ENCODE measurements around the gene CPLX3. TPM values are rescaled to one million over a fixed set of nuclear protein-coding genes. Genes with fewer than 3 reads are reported as not detected.

Gene CPLX3
- total and polyA plus RNA-seq, 2 of the 8 experiments (the other 6 are each of a cell fraction or from before 2014, with no cell fraction given), result 0.17 TPM; not detected in 1

- H3K23me2 ChIP-seq (ENCODE audit: low read depth, low read length), result no peaks in the 10 kb centered on the region
- H3K4me2 ChIP-seq (ENCODE audit: insufficient read depth in 1 of 2, low read depth in 2 of 2, low read length in 2 of 2), result no peak overlapping the region; a peak in 1 of 4 replicates
- H3K27ac ChIP-seq (ENCODE audit: low read depth, low read length), result no peak overlapping the region
- peaks cover 2 to 14% of the 10 kb centered on the region in 2 experiments for H4K20me1 ChIP-seq (replicated peaks in 1 of 2; ENCODE audit: control insufficient read depth in 1 of 2, insufficient read depth in 2 of 2, low read length in 2 of 2)
- H3K27me3 ChIP-seq (replicated peaks in 1 of 4; ENCODE audit: control insufficient read depth in 3 of 4, extremely low read depth in 1 of 4, insufficient read depth in 3 of 4, low read length in 3 of 4), result no peaks in the 10 kb centered on the region
- no peak overlapping the region for H2AFZ ChIP-seq (ENCODE audit: low read length)
- no peak overlapping the region for H2BK120ac ChIP-seq (replicated peaks; ENCODE audit: low read depth, low read length)
- peak overlapping the region; percentile 50; the same call in 1 of the 2 replicates for H2BK5ac ChIP-seq (ENCODE audit: low read depth, low read length)
- H2AK5ac ChIP-seq (ENCODE audit: low read depth, low read length), result no peak overlapping the region
- H4K91ac ChIP-seq (replicated peaks; ENCODE audit: insufficient read length, low read length), result peak overlapping the region; percentile 81
- H3K9me3 ChIP-seq (ENCODE audit: insufficient read depth in 2 of 2, low read depth in 1 of 2, low read length in 1 of 2), result no peaks in the 10 kb centered on the region
- H2BK12ac ChIP-seq (ENCODE audit: low read depth, low read length), result no peak overlapping the region
- no peak overlapping the region for H3K4ac ChIP-seq (replicated peaks; ENCODE audit: insufficient read length, low read depth, low read length)
- no peak for FAIRE-seq
- DNase-seq (ENCODE audit: low read depth in 1 of 2, low spot score in 2 of 2), result peak; percentile 34 to 96
- no peak overlapping the region for H3K4me3 ChIP-seq (ENCODE audit: extremely low read depth in 1 of 4, insufficient read depth in 2 of 4, low read depth in 3 of 4, low read length in 4 of 4)
- no peaks in the 10 kb centered on the region for H3K79me2 ChIP-seq (ENCODE audit: control insufficient read depth in 1 of 2, insufficient read depth in 2 of 2, low read length in 2 of 2)
- CTCF ChIA-PET (ENCODE audit: partially characterized antibody), result interaction anchor here (0.6 to 53.7 kb wide), 41 partner anchors 9 to 551 kb away, joined by 3 to 1439 read pairs (median 5); partner anchors contain the start of genes CLK3, CPLX3, CSK and CYP1A2
- POLR2A ChIA-PET (ENCODE audit: partially characterized antibody), result interaction anchor here (0.7 to 3.6 kb wide), 7 partner anchors 9 to 126 kb away, joined by 3 to 20 read pairs (median 3); partner anchors contain the start of gene MPI
- no peak overlapping the region for H3K56ac ChIP-seq (replicated peaks; ENCODE audit: insufficient read length, low read depth, low read length)
- peaks cover 0 to 5% (median 2%) of the 10 kb centered on the region in 4 experiments; a peak in 3 of 7 replicates for H3K4me1 ChIP-seq (replicated peaks in 1 of 4; ENCODE audit: control insufficient read depth in 3 of 4, insufficient read depth in 4 of 4, low read length in 3 of 4)
- H3K14ac ChIP-seq (ENCODE audit: insufficient read length), result no peak overlapping the region
- H3K23ac ChIP-seq (ENCODE audit: insufficient read length), result no peak overlapping the region
- H3K18ac ChIP-seq (ENCODE audit: extremely low read depth, low read length), result no peak overlapping the region; the same call in 1 of the 2 replicates
- no peak overlapping the region; the same call in 1 of the 2 replicates for H4K8ac ChIP-seq (ENCODE audit: extremely low read depth, insufficient read depth, low read length)
- H2BK20ac ChIP-seq (ENCODE audit: low read length), result no peak overlapping the region
- no peak overlapping the region for H3K9ac ChIP-seq (replicated peaks in 1 of 4; ENCODE audit: extremely low read depth in 1 of 4, low read depth in 3 of 4, low read length in 3 of 4)
- H4K5ac ChIP-seq (ENCODE audit: insufficient read length, low read depth, low read length), result peak overlapping the region; percentile 9
- 0 out of 2 replicates have a peak, but pooled peaks cover 2% of the 10 kb centered on the region for H3K79me1 ChIP-seq (ENCODE audit: low read depth, low read length)
- H2BK15ac ChIP-seq (ENCODE audit: low read length), result no peak overlapping the region
- WGBS, 2 experiments (ENCODE audit: extremely low coverage in 1 of 2, insufficient coverage in 1 of 2, insufficient read length in 1 of 2, insufficient replicate concordance in 2 of 2, low coverage in 1 of 2, low lambda C conversion rate in 2 of 2, missing lambda C conversion rate in 1 of 2), result 59% methylated on average over 18 of the region's 18 CpGs; no CpG with 5 or more reads in 1 of the 2 experiments
- H3K36me3 ChIP-seq (ENCODE audit: control insufficient read depth in 2 of 4, insufficient read depth in 4 of 4, low read length in 3 of 4), result peaks cover 0 to 14% (median 0%) of the 10 kb centered on the region in 4 experiments; a peak in 1 of 8 replicates
- no peak for TF ChIP-seq SRF (IDR thresholded peaks at IDR 0.05; ENCODE audit: low read depth, low read length)
- no peak for TF ChIP-seq TAF1 (IDR thresholded peaks at IDR 0.05; ENCODE audit: low read depth, low read length)
- TF ChIP-seq ATF3 (IDR thresholded peaks at IDR 0.05; ENCODE audit: insufficient read depth, low read depth, low read length), result no peak
- no peak for TF ChIP-seq BACH1 (IDR thresholded peaks at IDR 0.05; ENCODE audit: low read length)
- TF ChIP-seq JUND (IDR thresholded peaks at IDR 0.05; ENCODE audit: low read length), result 0 out of 2 replicates have a peak, but pooled peaks have one; percentile 61
- TF ChIP-seq EGR1 (IDR thresholded peaks at IDR 0.05; ENCODE audit: borderline replicate concordance, low read depth, low read length), result no peak
- TF ChIP-seq CHD1 (IDR thresholded peaks at IDR 0.05; ENCODE audit: low read depth, low read length), result no peak
- TF ChIP-seq SAP30 (IDR thresholded peaks at IDR 0.05; ENCODE audit: insufficient read depth, insufficient replicate concordance, low read length), result no peak
- no peak for TF ChIP-seq GABPA (IDR thresholded peaks at IDR 0.05; ENCODE audit: borderline replicate concordance, insufficient read depth, low read length)
- TF ChIP-seq HDAC6 (IDR thresholded peaks at IDR 0.05; ENCODE audit: low read depth, low read length), result no peak
- 0 out of 2 replicates have a peak, but pooled peaks have one; percentile 21 for TF ChIP-seq SP4 (IDR thresholded peaks at IDR 0.05; ENCODE audit: low read length)
- TF ChIP-seq RBBP5 (IDR thresholded peaks at IDR 0.05; ENCODE audit: borderline replicate concordance, low read depth, low read length), result no peak
Observed at GRCh38 chr15:74799856-74800558, 26.4 kb upstream of the CPLX3 start.

Data from H1 (cell line).